K562 (cell line): ENCODE data around the gene PLCB3. TPM values are rescaled to one million over a fixed set of nuclear protein-coding genes. Genes with fewer than 3 reads are reported as not detected.

ENCODE experiments used
- ZNF263 ChIP-seq: sonication (generic); formaldehyde crosslinking; IDR thresholded peaks from 2 replicates; pipeline ENCODE4 v1.8.0; 2022; ENCODE audit warnings: mild to moderate bottlenecking, missing genetic modification reagents, borderline replicate concordance
- polyA plus RNA-seq, 8 experiments: library from polyadenylated mRNA; depleted of rRNA in 4 of 8; stranded (reverse) in 5 of 8; unstranded in 3 of 8; fragments of >200 nt; fragmentation: Nextera tagmentation in 2 of 8; fragmentation: Illumina TruSeq in 1 of 8; extraction: Ambion mirVana in 2 of 8; extraction: Trizol in 1 of 8; gene quantifications; 2 replicates each; pipeline versions ENCODE4 v1.2.1 to v1.2.3, GENCODE V29; 2011 to 2014; ENCODE audit warnings: inconsistent platforms in 1 of 8, missing spikeins in 1 of 8
- total RNA-seq, 7 experiments: library from RNA; depleted of rRNA in 6 of 7; stranded (reverse); fragments of >200 nt in 6 of 7; fragmentation: Illumina TruSeq in 2 of 7; extraction: Trizol in 2 of 7; gene quantifications; 2 replicates each; pipeline versions ENCODE4 v1.2.1 to v1.2.3, GENCODE V29; 2011 to 2021; ENCODE audit warnings: low replicate concordance in 1 of 7
- TF ChIP-seq, protein P1 (sequence below): sonication (generic); formaldehyde crosslinking; IDR thresholded peaks from 2 replicates; pipeline ENCODE4 v1.8.1; 2022; ENCODE audit warnings: missing genetic modification reagents
- TF ChIP-seq, protein P2 (sequence below): fragments of 250-450 bp; sonication (Bioruptor Pico); IDR thresholded peaks from 2 replicates; pipeline ENCODE4 v1.5.1; 2021; ENCODE audit warnings: mild to moderate bottlenecking
- TF ChIP-seq, protein P3 (sequence below): fragments of 450-650 bp; formaldehyde crosslinking; IDR thresholded peaks from 2 replicates; pipeline ENCODE4 v1.4.0; 2020; ENCODE audit warnings: mild to moderate bottlenecking, moderate library complexity
- TF ChIP-seq, protein P4 (sequence below): fragments of 450-650 bp; IDR thresholded peaks from 2 replicates; pipeline ENCODE4 v1.6.1; 2016; ENCODE audit warnings: mild to moderate bottlenecking, moderate library complexity
- TF ChIP-seq, protein P5 (sequence below): fragments of 450-650 bp; IDR thresholded peaks from 2 replicates; pipeline ENCODE4 v1.6.1; 2016; ENCODE audit warnings: missing biosample characterization, missing genetic modification characterization

PLCB3 gene
- total and polyA plus RNA-seq, 9 of the 15 experiments (the other 6 are each of a cell fraction or from before 2014, with no cell fraction given): 0.31 to 44.8 (median 14.6) TPM

DNA sequence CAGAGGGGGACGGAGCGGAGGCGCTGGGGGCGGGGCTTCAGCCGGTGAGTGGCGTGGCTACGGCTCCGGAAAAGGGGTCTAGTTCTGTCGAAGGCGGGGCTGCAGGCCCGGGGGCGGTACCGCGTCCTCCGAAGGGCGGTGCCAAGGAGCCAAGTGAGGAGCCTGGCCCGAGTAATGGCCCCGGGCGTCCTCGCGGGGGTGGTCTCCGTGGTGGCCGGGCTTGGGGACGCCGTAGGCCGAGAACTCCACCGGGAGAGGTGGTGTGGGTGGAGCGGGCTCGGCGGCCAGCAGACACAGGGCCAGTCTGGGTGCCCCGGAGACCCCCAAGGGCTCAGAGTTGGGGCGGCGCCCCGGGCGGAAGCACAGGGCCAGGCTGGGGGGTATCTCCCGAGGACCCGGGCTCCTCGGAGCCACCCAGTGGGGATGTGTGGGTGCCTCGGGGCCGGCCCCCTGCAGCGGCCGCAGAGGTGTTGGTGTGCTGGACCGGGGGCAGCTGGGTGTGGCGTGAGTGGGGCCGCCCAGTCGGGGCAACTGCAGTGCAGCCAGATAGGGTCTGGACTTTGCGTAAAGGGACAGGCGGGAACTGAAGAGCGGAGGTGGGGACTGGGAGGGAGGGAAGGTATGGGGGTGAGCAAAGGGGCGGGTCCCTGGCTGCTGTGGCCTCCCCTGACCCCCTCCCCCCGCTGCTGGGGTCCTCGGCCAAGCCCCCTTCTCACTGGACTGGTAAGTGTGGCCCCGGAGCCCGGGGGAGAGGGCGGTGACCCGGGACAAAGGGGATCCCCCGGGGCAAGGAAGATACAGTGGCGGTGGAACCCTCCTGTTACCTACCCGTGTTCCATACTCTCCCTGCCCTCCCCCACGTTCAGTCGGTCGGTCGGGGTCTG is 9.6 kb upstream of the PLCB3 start (continued):
- TF ChIP-seq, protein P1, sequence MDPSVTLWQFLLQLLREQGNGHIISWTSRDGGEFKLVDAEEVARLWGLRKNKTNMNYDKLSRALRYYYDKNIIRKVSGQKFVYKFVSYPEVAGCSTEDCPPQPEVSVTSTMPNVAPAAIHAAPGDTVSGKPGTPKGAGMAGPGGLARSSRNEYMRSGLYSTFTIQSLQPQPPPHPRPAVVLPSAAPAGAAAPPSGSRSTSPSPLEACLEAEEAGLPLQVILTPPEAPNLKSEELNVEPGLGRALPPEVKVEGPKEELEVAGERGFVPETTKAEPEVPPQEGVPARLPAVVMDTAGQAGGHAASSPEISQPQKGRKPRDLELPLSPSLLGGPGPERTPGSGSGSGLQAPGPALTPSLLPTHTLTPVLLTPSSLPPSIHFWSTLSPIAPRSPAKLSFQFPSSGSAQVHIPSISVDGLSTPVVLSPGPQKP (CRISPR knock-in tag): no peak
- TF ChIP-seq, protein P2, sequence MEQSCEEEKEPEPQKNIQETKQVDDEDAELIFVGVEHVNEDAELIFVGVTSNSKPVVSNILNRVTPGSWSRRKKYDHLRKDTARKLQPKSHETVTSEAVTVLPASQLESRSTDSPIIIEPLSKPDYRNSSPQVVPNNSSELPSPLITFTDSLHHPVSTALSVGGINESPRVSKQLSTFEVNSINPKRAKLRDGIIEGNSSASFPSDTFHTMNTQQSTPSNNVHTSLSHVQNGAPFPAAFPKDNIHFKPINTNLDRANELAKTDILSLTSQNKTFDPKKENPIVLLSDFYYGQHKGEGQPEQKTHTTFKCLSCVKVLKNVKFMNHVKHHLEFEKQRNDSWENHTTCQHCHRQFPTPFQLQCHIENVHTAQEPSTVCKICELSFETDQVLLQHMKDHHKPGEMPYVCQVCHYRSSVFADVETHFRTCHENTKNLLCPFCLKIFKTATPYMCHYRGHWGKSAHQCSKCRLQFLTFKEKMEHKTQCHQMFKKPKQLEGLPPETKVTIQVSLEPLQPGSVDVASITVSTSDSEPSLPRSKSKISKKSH (CRISPR knock-in tag): no peak
- TF ChIP-seq, protein P3, sequence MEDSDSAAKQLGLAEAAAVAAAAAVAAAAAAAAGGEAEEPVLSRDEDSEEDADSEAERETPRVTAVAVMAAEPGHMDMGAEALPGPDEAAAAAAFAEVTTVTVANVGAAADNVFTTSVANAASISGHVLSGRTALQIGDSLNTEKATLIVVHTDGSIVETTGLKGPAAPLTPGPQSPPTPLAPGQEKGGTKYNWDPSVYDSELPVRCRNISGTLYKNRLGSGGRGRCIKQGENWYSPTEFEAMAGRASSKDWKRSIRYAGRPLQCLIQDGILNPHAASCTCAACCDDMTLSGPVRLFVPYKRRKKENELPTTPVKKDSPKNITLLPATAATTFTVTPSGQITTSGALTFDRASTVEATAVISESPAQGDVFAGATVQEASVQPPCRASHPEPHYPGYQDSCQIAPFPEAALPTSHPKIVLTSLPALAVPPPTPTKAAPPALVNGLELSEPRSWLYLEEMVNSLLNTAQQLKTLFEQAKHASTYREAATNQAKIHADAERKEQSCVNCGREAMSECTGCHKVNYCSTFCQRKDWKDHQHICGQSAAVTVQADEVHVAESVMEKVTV: no peak
- TF ChIP-seq ZNF263 (CRISPR knock-in tag): 0 out of 2 replicates have a peak, but pooled peaks have one; percentile 8
- TF ChIP-seq, protein P4, sequence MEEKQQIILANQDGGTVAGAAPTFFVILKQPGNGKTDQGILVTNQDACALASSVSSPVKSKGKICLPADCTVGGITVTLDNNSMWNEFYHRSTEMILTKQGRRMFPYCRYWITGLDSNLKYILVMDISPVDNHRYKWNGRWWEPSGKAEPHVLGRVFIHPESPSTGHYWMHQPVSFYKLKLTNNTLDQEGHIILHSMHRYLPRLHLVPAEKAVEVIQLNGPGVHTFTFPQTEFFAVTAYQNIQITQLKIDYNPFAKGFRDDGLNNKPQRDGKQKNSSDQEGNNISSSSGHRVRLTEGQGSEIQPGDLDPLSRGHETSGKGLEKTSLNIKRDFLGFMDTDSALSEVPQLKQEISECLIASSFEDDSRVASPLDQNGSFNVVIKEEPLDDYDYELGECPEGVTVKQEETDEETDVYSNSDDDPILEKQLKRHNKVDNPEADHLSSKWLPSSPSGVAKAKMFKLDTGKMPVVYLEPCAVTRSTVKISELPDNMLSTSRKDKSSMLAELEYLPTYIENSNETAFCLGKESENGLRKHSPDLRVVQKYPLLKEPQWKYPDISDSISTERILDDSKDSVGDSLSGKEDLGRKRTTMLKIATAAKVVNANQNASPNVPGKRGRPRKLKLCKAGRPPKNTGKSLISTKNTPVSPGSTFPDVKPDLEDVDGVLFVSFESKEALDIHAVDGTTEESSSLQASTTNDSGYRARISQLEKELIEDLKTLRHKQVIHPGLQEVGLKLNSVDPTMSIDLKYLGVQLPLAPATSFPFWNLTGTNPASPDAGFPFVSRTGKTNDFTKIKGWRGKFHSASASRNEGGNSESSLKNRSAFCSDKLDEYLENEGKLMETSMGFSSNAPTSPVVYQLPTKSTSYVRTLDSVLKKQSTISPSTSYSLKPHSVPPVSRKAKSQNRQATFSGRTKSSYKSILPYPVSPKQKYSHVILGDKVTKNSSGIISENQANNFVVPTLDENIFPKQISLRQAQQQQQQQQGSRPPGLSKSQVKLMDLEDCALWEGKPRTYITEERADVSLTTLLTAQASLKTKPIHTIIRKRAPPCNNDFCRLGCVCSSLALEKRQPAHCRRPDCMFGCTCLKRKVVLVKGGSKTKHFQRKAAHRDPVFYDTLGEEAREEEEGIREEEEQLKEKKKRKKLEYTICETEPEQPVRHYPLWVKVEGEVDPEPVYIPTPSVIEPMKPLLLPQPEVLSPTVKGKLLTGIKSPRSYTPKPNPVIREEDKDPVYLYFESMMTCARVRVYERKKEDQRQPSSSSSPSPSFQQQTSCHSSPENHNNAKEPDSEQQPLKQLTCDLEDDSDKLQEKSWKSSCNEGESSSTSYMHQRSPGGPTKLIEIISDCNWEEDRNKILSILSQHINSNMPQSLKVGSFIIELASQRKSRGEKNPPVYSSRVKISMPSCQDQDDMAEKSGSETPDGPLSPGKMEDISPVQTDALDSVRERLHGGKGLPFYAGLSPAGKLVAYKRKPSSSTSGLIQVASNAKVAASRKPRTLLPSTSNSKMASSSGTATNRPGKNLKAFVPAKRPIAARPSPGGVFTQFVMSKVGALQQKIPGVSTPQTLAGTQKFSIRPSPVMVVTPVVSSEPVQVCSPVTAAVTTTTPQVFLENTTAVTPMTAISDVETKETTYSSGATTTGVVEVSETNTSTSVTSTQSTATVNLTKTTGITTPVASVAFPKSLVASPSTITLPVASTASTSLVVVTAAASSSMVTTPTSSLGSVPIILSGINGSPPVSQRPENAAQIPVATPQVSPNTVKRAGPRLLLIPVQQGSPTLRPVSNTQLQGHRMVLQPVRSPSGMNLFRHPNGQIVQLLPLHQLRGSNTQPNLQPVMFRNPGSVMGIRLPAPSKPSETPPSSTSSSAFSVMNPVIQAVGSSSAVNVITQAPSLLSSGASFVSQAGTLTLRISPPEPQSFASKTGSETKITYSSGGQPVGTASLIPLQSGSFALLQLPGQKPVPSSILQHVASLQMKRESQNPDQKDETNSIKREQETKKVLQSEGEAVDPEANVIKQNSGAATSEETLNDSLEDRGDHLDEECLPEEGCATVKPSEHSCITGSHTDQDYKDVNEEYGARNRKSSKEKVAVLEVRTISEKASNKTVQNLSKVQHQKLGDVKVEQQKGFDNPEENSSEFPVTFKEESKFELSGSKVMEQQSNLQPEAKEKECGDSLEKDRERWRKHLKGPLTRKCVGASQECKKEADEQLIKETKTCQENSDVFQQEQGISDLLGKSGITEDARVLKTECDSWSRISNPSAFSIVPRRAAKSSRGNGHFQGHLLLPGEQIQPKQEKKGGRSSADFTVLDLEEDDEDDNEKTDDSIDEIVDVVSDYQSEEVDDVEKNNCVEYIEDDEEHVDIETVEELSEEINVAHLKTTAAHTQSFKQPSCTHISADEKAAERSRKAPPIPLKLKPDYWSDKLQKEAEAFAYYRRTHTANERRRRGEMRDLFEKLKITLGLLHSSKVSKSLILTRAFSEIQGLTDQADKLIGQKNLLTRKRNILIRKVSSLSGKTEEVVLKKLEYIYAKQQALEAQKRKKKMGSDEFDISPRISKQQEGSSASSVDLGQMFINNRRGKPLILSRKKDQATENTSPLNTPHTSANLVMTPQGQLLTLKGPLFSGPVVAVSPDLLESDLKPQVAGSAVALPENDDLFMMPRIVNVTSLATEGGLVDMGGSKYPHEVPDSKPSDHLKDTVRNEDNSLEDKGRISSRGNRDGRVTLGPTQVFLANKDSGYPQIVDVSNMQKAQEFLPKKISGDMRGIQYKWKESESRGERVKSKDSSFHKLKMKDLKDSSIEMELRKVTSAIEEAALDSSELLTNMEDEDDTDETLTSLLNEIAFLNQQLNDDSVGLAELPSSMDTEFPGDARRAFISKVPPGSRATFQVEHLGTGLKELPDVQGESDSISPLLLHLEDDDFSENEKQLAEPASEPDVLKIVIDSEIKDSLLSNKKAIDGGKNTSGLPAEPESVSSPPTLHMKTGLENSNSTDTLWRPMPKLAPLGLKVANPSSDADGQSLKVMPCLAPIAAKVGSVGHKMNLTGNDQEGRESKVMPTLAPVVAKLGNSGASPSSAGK: no peak
- TF ChIP-seq, protein P5, sequence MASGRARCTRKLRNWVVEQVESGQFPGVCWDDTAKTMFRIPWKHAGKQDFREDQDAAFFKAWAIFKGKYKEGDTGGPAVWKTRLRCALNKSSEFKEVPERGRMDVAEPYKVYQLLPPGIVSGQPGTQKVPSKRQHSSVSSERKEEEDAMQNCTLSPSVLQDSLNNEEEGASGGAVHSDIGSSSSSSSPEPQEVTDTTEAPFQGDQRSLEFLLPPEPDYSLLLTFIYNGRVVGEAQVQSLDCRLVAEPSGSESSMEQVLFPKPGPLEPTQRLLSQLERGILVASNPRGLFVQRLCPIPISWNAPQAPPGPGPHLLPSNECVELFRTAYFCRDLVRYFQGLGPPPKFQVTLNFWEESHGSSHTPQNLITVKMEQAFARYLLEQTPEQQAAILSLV: no peak
